ENCODE measurements around the gene TSSK3. TPM values are rescaled to one million over a fixed set of nuclear protein-coding genes. Genes with fewer than 3 reads are reported as not detected.
A peak's percentile ranks its signal among the peaks of the same experiment; 100 is the strongest.

The TSSK3 gene
- total RNA-seq, 1 donor from 2014 or later: 1.6 TPM

DNA sequence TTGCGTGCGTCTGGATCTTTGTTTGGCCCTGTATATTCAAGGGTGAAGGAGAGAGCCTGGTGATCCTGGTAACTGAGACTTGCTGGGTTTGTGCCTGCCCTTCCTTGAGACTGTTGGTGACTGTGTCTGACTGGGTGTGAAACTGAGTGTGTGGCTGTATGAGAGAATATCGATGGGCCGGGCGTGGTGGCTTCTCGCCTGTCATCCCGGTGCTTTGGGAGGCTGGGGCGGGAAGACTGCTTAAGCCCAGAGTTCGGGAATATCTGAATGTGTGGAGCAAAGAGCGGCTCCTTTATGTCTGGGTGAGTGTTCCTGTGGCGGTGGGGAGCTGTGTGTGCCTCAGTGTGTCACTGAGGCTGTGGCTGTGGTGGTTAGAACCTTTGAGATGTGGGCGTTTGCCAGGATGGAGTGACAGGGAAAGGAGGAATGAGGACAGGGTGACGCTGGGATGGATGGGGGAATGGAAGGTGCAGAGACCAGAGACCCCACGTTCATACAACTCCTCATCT lies 23.6 kb upstream of the TSSK3 start:
- peaks cover 15% of the 10 kb centered on the region for H3K9me3 Mint-ChIP-seq (ENCODE audit: unreplicated experiment)
- H3K4me1 Mint-ChIP-seq (ENCODE audit: low read depth, unreplicated experiment): peaks cover 17% of the 10 kb centered on the region
- no peak for DNase-seq
- peak overlapping the region; percentile 44 for H3K27ac Mint-ChIP-seq (ENCODE audit: unreplicated experiment)
- TF ChIP-seq, protein P1, sequence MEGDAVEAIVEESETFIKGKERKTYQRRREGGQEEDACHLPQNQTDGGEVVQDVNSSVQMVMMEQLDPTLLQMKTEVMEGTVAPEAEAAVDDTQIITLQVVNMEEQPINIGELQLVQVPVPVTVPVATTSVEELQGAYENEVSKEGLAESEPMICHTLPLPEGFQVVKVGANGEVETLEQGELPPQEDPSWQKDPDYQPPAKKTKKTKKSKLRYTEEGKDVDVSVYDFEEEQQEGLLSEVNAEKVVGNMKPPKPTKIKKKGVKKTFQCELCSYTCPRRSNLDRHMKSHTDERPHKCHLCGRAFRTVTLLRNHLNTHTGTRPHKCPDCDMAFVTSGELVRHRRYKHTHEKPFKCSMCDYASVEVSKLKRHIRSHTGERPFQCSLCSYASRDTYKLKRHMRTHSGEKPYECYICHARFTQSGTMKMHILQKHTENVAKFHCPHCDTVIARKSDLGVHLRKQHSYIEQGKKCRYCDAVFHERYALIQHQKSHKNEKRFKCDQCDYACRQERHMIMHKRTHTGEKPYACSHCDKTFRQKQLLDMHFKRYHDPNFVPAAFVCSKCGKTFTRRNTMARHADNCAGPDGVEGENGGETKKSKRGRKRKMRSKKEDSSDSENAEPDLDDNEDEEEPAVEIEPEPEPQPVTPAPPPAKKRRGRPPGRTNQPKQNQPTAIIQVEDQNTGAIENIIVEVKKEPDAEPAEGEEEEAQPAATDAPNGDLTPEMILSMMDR (IDR thresholded peaks at IDR 0.05; ENCODE audit: partially characterized antibody, unreplicated experiment): no peak
- H3K4me3 Mint-ChIP-seq (ENCODE audit: unreplicated experiment): peak overlapping the region; percentile 71
- H3K27me3 Mint-ChIP-seq (ENCODE audit: unreplicated experiment): peaks cover 13% of the 10 kb centered on the region
- H3K36me3 Mint-ChIP-seq (ENCODE audit: unreplicated experiment): peaks cover under 1% of the 10 kb centered on the region

DNA sequence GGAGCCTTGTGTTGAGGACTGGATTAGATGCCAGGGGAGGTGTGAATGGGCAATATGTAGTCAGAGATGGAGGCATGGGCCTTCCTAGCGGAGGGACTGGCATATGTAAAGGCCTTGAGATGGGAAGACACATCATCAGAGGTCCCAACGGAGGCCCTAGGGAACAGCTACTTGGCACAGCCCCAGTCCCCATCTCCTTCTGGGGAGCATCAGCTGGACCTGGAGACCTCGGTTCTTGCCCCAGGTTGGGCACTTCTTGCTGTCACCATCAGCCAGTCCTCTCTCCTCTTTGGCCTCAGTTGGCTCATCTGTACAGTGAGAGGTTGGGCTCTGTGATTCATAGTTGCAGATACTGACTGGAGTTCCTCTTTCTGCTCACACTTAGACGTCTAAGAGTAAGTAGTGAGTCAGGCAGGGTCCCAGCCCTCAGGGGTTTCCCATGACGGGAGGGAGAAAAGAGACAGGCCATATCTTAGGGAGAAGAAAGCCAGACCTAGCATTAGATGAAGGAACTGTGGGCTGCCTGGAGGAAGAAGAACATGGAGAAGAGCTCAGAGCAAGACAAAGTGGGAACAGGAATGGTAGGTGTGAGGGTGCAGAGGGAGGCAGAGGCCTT lies 22.9 kb upstream of the TSSK3 start:
- Mint-ChIP-seq H3K4me3 (ENCODE audit: unreplicated experiment) (peak overlapping the region; percentile 1), H3K27me3 (ENCODE audit: unreplicated experiment) (peaks cover 9% of the 10 kb centered on the region)
- TF ChIP-seq, protein P1 (IDR thresholded peaks at IDR 0.05; ENCODE audit: partially characterized antibody, unreplicated experiment): no peak

DNA sequence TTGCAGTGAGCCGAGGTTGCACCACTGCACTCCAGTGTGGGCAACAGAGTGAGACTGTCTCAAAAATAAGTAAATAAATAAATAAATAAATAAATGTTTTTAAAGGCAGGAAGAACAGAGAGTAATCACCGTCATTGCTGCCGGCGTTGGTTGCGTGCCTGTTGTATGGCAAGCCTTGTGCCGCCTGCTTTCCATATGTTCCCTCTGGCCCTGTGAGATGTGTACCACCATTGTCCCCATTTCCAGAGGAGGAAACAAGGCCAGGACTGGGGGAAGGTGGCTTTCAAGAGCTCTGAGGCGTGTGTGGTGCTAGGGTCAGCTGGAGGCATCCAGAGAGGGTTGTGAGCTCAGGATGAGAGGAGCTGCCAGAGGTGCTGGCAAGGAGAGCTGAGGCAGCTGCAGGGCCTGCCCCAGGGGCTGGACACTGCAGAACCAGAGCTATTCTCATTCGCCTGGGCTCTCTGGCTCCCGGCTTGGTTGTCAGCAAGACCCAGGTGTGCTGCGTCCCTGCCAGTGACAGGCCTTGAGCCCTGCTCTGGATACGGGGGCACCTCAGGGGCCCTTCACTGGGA lies 21.1 kb upstream of the TSSK3 start:
- no peak for DNase-seq
- peaks cover 9% of the 10 kb centered on the region for H3K27me3 Mint-ChIP-seq (ENCODE audit: unreplicated experiment)
- peaks cover 15% of the 10 kb centered on the region for H3K4me1 Mint-ChIP-seq (ENCODE audit: low read depth, unreplicated experiment)
- peaks cover 16% of the 10 kb centered on the region for H3K9me3 Mint-ChIP-seq (ENCODE audit: unreplicated experiment)
- TF ChIP-seq, protein P1 (IDR thresholded peaks at IDR 0.05; ENCODE audit: partially characterized antibody, unreplicated experiment): no peak
- no peak overlapping the region for H3K27ac Mint-ChIP-seq (ENCODE audit: unreplicated experiment)
- no peak overlapping the region for H3K4me3 Mint-ChIP-seq (ENCODE audit: unreplicated experiment)
- H3K36me3 Mint-ChIP-seq (ENCODE audit: unreplicated experiment): no peaks in the 10 kb centered on the region

More for the DNA sequence above, 22.9 kb upstream of the TSSK3 start:
- no peak for DNase-seq
- H3K27ac Mint-ChIP-seq (ENCODE audit: unreplicated experiment): no peak overlapping the region
- H3K36me3 Mint-ChIP-seq (ENCODE audit: unreplicated experiment): no peaks in the 10 kb centered on the region
- H3K9me3 Mint-ChIP-seq (ENCODE audit: unreplicated experiment): peaks cover 14% of the 10 kb centered on the region
- peaks cover 11% of the 10 kb centered on the region for H3K4me1 Mint-ChIP-seq (ENCODE audit: low read depth, unreplicated experiment)

- Mint-ChIP-seq H3K4me3 (ENCODE audit: unreplicated experiment) (no peak overlapping the region), H3K27ac (ENCODE audit: unreplicated experiment) (no peak overlapping the region), H3K36me3 (ENCODE audit: unreplicated experiment) (peaks cover 4% of the 10 kb centered on the region), H3K27me3 (ENCODE audit: unreplicated experiment) (peaks cover 9% of the 10 kb centered on the region), H3K9me3 (ENCODE audit: unreplicated experiment) (peaks cover 17% of the 10 kb centered on the region), H3K4me1 (ENCODE audit: low read depth, unreplicated experiment) (peaks cover 19% of the 10 kb centered on the region)
- TF ChIP-seq, protein P1 (IDR thresholded peaks at IDR 0.05; ENCODE audit: partially characterized antibody, unreplicated experiment): no peak
- no peak for DNase-seq
These were observed 20.4 kb upstream of the TSSK3 start for GRCh38 chr1:32341971-32342370.

DNA sequence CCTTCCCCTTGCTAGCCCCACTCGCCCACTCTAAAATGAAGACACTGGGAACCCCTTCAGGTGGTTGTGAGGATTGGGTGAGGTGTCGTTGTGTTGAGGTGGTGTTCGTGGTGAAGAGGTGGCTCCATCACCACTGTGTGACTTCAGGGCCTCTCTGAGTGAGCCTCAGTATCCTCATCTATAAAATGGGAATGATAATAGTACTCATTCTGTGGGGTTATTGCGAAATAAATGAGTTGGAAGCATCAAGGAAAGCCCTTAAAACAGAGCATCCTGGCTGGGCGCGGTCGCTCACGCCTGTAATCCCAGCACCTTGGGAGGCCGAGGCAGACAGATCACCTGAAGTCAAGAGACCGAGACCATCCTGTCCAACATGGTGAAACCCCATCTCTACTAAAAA lies 19.6 kb upstream of the TSSK3 start:
- no peak overlapping the region for H3K4me3 Mint-ChIP-seq (ENCODE audit: unreplicated experiment)
- peaks cover 16% of the 10 kb centered on the region for H3K9me3 Mint-ChIP-seq (ENCODE audit: unreplicated experiment)
- peaks cover 8% of the 10 kb centered on the region for H3K27me3 Mint-ChIP-seq (ENCODE audit: unreplicated experiment)
- DNase-seq: no peak
- H3K4me1 Mint-ChIP-seq (ENCODE audit: low read depth, unreplicated experiment): peaks cover 18% of the 10 kb centered on the region
- no peak overlapping the region for H3K27ac Mint-ChIP-seq (ENCODE audit: unreplicated experiment)
- TF ChIP-seq, protein P1 (IDR thresholded peaks at IDR 0.05; ENCODE audit: partially characterized antibody, unreplicated experiment): no peak
- H3K36me3 Mint-ChIP-seq (ENCODE audit: unreplicated experiment): peaks cover 4% of the 10 kb centered on the region
